Activated T-cell treated with anti-CD3 and anti-CD28 coated beads, Interleukin-2, amount 50 U/mL, for 48 hours (primary cell): ENCODE measurements around the gene PAX7.
A peak's percentile ranks its signal among the peaks of the same experiment; 100 is the strongest.
"Not testable (repeated sequence)": the region's sequence is repeated elsewhere in the genome, so short reads cannot be mapped to it uniquely, and the experiment has no call there.

Experiments used
- DNase-seq, 2 experiments: peaks; one replicate each; pipeline ENCODE4 v3.0.0-alpha.2; 2020

PAX7 gene

GRCh38 chr1:18667333-18667732, 36.7 kb downstream of the PAX7 start:
- no peak for DNase-seq

- no peak for DNase-seq
Observed at GRCh38 chr1:18668046-18668445, 37.4 kb downstream of the PAX7 start.

GRCh38 chr1:18668750-18669404, 38.2 kb downstream of the PAX7 start:
- no peak for DNase-seq

GRCh38 chr1:18670121-18670867, 39.6 kb downstream of the PAX7 start:
- no peak for DNase-seq

- no peak for DNase-seq
Observed at GRCh38 chr1:18670868-18671225, 40.2 kb downstream of the PAX7 start.

- DNase-seq: no peak
Observed at GRCh38 chr1:18673976-18674375, 43.3 kb downstream of the PAX7 start.

GRCh38 chr1:18676332-18676781, 45.7 kb downstream of the PAX7 start:
- DNase-seq: no peak

- peak in 1 of 2 experiments; percentile 20 for DNase-seq
Observed at GRCh38 chr1:18681423-18681835, 50.8 kb downstream of the PAX7 start.

- no peak for DNase-seq
Observed at GRCh38 chr1:18682375-18682774, 51.7 kb downstream of the PAX7 start.

- DNase-seq: no peak
Observed at GRCh38 chr1:18684303-18684702, 53.7 kb downstream of the PAX7 start.

- DNase-seq: no peak
Observed at GRCh38 chr1:18686540-18686939, 55.9 kb downstream of the PAX7 start.

- no peak for DNase-seq
Observed at GRCh38 chr1:18687273-18687672, 56.6 kb downstream of the PAX7 start.

GRCh38 chr1:18691648-18692047, 61.0 kb downstream of the PAX7 start:
- DNase-seq: no peak

GRCh38 chr1:18693256-18694098, 62.8 kb downstream of the PAX7 start:
- no peak for DNase-seq

GRCh38 chr1:18694289-18694688, 63.6 kb downstream of the PAX7 start:
- DNase-seq: not testable (repeated sequence)

- DNase-seq: no peak
Observed at GRCh38 chr1:18697541-18697940, 66.9 kb downstream of the PAX7 start.

GRCh38 chr1:18700530-18700929, 69.9 kb downstream of the PAX7 start:
- no peak for DNase-seq

GRCh38 chr1:18701183-18701582, 70.5 kb downstream of the PAX7 start:
- no peak for DNase-seq

GRCh38 chr1:18703041-18703621, 72.5 kb downstream of the PAX7 start:
- DNase-seq: no peak

GRCh38 chr1:18705811-18706210, 75.2 kb downstream of the PAX7 start:
- no peak for DNase-seq

- no peak for DNase-seq
Observed at GRCh38 chr1:18707696-18708257, 77.1 kb downstream of the PAX7 start.

GRCh38 chr1:18710002-18710401, 79.4 kb downstream of the PAX7 start:
- no peak for DNase-seq

- DNase-seq: no peak
Observed at GRCh38 chr1:18711003-18711402, 80.4 kb downstream of the PAX7 start.
